Measurements from ENCODE around the gene NXPH3.

Gene NXPH3

DNA sequence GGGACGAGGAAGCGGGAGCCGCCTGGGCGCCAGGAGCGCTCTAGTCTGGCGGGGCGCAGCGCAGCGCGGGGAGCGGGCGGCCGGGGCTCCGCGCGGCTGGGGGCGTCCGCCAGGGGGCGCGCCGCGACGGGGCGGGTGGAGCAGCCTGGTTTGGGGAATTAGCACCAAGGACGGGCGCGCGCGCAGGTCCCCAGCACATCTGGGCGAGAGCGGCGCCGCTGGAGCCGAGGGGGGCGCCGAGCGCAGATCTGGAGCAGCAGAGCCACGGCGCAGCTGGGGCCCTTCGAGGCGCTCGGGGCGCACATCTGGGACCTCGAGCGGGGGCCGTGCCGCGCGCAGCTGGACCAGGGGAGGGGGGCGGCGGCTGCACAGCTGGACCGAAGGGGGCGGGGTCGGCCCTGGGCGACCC, at the start of gene NXPH3:
Gene NXPH3, plus strand, starts transcription at position 193 of the 409 bp plus-strand sequence. CDS start 349 bp downstream, outside the sequence.
- Histone ChIP-seq H3K36me3 (ENCODE audit: control insufficient read depth in 2 of 2, insufficient read depth in 2 of 2, low read length in 2 of 2) (peaks cover 4 to 7% of the 10 kb centered on the region in 2 donors), H3K9ac (ENCODE audit: low read length in 2 of 2) (peak within 1 kb of the TSS; percentile 88 to 89), H3K27me3 (ENCODE audit: control insufficient read depth in 1 of 2, insufficient read depth in 2 of 2, low read length in 2 of 2) (peaks cover 0 to 3% of the 10 kb centered on the region in 2 donors), H3K4me3 (ENCODE audit: low read length in 2 of 2) (peak within 1 kb of the TSS; percentile 88), H3K4me1 (ENCODE audit: control insufficient read depth, insufficient read depth, low read length) (peaks cover 63% of the 10 kb centered on the region), H3K27ac (ENCODE audit: low read length) (peak within 1 kb of the TSS; percentile 87), H3K9me3 (ENCODE audit: control insufficient read depth in 2 of 2, low read length in 2 of 2) (no peaks in the 10 kb centered on the region)

GRCh38 chr17:49527927-49528651, 47.6 kb upstream of the NXPH3 start:
- H3K4me1 ChIP-seq (ENCODE audit: control insufficient read depth, insufficient read depth, low read length), result no peaks in the 10 kb centered on the region
- H3K36me3 ChIP-seq (ENCODE audit: control insufficient read depth in 2 of 2, insufficient read depth in 2 of 2, low read length in 2 of 2), result no peaks in the 10 kb centered on the region
- no peaks in the 10 kb centered on the region for H3K9me3 ChIP-seq (ENCODE audit: control insufficient read depth in 2 of 2, low read length in 2 of 2)
- no peak overlapping the region for H3K9ac ChIP-seq (ENCODE audit: low read length in 2 of 2)
- H3K27ac ChIP-seq (ENCODE audit: low read length), result no peak overlapping the region
- peaks cover 0 to 4% of the 10 kb centered on the region in 2 donors for H3K27me3 ChIP-seq (ENCODE audit: control insufficient read depth in 1 of 2, insufficient read depth in 2 of 2, low read length in 2 of 2)
- no peak overlapping the region for H3K4me3 ChIP-seq (ENCODE audit: low read length in 2 of 2)

DNA sequence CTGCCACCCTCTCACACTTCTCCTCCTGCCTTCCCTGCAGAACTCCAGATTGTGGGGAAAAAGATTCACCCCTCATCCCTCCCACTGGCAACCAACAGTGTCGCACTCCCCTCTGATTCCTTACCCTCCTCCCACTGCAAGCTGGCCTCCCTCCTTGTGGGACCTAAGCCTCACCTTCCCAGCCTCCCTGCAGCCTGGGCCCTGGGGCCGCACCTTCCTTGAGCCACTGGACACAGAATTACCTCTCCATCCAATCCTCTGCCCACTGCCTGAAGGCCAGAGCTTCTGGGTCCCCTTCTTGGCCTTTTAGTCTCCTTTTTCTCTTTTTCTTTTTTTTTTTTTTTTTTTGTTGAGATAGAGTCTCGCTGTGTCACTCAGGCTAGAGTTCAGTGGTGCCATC, 46.7 kb upstream of the NXPH3 start:
- H3K4me1 ChIP-seq (ENCODE audit: control insufficient read depth, insufficient read depth, low read length), result no peaks in the 10 kb centered on the region
- H3K4me3 ChIP-seq (ENCODE audit: low read length in 2 of 2), result no peak overlapping the region
- H3K27me3 ChIP-seq (ENCODE audit: control insufficient read depth in 1 of 2, insufficient read depth in 2 of 2, low read length in 2 of 2), result peaks cover 0 to 4% of the 10 kb centered on the region in 2 donors
- no peaks in the 10 kb centered on the region for H3K36me3 ChIP-seq (ENCODE audit: control insufficient read depth in 2 of 2, insufficient read depth in 2 of 2, low read length in 2 of 2)
- no peak overlapping the region for H3K27ac ChIP-seq (ENCODE audit: low read length)
- no peak overlapping the region for H3K9ac ChIP-seq (ENCODE audit: low read length in 2 of 2)
- no peaks in the 10 kb centered on the region for H3K9me3 ChIP-seq (ENCODE audit: control insufficient read depth in 2 of 2, low read length in 2 of 2)

- H3K27ac ChIP-seq (ENCODE audit: low read length), result no peak overlapping the region
- H3K4me1 ChIP-seq (ENCODE audit: control insufficient read depth, insufficient read depth, low read length), result no peaks in the 10 kb centered on the region
- H3K27me3 ChIP-seq (ENCODE audit: control insufficient read depth in 1 of 2, insufficient read depth in 2 of 2, low read length in 2 of 2), result peaks cover 0 to 4% of the 10 kb centered on the region in 2 donors
- no peak overlapping the region for H3K9ac ChIP-seq (ENCODE audit: low read length in 2 of 2)
- H3K4me3 ChIP-seq (ENCODE audit: low read length in 2 of 2), result no peak overlapping the region
- H3K36me3 ChIP-seq (ENCODE audit: control insufficient read depth in 2 of 2, insufficient read depth in 2 of 2, low read length in 2 of 2), result no peaks in the 10 kb centered on the region
- H3K9me3 ChIP-seq (ENCODE audit: control insufficient read depth in 2 of 2, low read length in 2 of 2), result no peaks in the 10 kb centered on the region
Observed at GRCh38 chr17:49530118-49530517, 45.6 kb upstream of the NXPH3 start.

DNA sequence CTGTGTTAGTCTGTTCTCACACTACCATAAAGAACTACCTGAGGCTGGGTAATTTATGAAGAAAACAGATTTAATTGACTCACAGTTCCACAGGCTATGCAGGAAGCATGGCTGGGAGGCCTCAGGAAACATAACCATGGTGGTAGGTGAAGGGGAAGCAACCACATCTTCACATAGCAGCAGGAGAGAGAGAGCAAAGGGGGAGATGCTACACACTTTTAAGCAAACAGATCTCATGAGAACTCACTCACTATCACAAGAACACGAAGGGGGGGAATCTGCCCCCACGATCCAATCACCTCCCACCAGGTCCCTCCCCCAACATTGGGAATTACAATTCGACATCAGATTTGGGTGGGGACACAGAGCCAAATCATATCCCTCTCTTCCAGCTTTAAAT, 31.8 kb upstream of the NXPH3 start:
- peaks cover 0 to 5% of the 10 kb centered on the region in 2 donors for H3K27me3 ChIP-seq (ENCODE audit: control insufficient read depth in 1 of 2, insufficient read depth in 2 of 2, low read length in 2 of 2)
- H3K27ac ChIP-seq (ENCODE audit: low read length), result no peak overlapping the region
- H3K9ac ChIP-seq (ENCODE audit: low read length in 2 of 2), result no peak overlapping the region
- H3K36me3 ChIP-seq (ENCODE audit: control insufficient read depth in 2 of 2, insufficient read depth in 2 of 2, low read length in 2 of 2), result no peaks in the 10 kb centered on the region
- H3K9me3 ChIP-seq (ENCODE audit: control insufficient read depth in 2 of 2, low read length in 2 of 2), result no peaks in the 10 kb centered on the region
- peaks cover 2% of the 10 kb centered on the region for H3K4me1 ChIP-seq (ENCODE audit: control insufficient read depth, insufficient read depth, low read length)
- H3K4me3 ChIP-seq (ENCODE audit: low read length in 2 of 2), result no peak overlapping the region

DNA sequence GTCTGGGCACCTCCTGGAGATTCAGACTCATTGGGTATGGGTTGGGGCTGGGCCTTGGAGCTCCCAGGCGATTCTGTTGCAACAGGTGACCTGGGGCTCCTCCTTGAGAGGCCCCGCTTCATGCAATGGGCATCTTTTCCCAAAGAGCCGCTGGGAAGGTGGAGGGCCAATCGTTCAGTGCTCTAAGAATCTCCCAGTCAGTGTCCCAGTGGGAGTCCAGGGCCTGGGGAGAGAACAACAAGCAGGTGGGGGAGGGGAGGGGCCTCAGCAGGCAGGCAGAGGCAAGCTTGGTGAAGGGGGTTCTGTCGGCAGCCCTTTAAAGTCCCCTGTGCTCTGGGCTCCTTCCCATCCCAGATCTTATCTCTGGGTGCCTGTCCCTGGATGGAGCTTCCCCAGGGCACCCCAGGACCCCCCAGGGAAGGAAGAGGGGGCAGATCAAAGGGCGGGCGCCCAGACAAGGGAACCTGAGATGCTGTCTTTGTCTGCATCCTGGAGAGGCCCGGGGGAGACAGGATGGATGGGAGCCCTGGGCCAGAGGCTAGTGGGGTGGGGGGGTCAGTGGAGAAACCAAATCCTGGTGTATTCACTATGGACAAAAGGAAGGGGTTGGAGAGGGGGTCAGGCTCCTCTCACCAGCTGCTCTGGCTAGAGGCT, 30.5 kb upstream of the NXPH3 start:
- no peaks in the 10 kb centered on the region for H3K36me3 ChIP-seq (ENCODE audit: control insufficient read depth in 2 of 2, insufficient read depth in 2 of 2, low read length in 2 of 2)
- peaks cover 0 to 5% of the 10 kb centered on the region in 2 donors for H3K27me3 ChIP-seq (ENCODE audit: control insufficient read depth in 1 of 2, insufficient read depth in 2 of 2, low read length in 2 of 2)

DNA sequence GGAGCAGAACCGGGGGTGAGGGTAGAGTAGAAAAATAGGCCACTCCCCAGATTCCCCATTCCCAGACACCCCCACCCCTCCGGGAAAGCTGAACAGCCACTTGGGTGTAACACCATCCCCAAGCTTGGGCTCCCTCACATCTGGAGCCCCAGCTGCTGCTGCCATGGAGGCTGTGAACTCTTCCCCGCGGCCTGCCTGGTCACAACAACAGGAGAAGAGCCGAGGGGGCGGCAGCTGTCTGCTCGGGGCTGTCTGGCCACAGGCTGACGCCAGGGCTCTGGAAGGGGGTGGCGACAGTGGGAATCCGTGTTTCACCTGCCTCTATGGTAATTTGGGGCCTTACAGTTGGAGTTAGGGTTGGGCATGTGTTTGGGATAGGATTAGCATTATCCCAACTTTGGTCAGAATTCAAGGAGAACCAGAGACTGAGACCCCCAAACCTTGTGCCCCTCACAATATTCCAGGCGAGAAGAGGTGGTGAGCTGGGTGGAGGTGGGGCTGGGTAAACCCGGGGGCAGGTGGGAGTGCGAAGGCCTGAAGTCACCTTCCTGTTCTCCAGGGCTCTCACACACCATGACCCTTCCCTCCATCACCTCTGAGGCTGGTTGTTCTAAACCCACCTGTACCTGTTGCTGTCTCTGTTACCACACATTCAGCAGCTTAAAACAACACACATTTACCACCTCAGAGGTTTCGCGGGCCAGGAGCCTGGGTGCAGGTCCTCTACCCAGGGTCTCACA, 29.7 kb upstream of the NXPH3 start:
- no peak overlapping the region for H3K9ac ChIP-seq (ENCODE audit: low read length in 2 of 2)
- H3K36me3 ChIP-seq (ENCODE audit: control insufficient read depth in 2 of 2, insufficient read depth in 2 of 2, low read length in 2 of 2), result no peaks in the 10 kb centered on the region
- peaks cover 2% of the 10 kb centered on the region for H3K4me1 ChIP-seq (ENCODE audit: control insufficient read depth, insufficient read depth, low read length)
- no peak overlapping the region for H3K4me3 ChIP-seq (ENCODE audit: low read length in 2 of 2)
- H3K27me3 ChIP-seq (ENCODE audit: control insufficient read depth in 1 of 2, insufficient read depth in 2 of 2, low read length in 2 of 2), result peaks cover 0 to 5% of the 10 kb centered on the region in 2 donors
- H3K27ac ChIP-seq (ENCODE audit: low read length), result no peak overlapping the region
- H3K9me3 ChIP-seq (ENCODE audit: control insufficient read depth in 2 of 2, low read length in 2 of 2), result no peaks in the 10 kb centered on the region

More for the DNA sequence above, 30.5 kb upstream of the NXPH3 start:
- H3K27ac ChIP-seq (ENCODE audit: low read length), result no peak overlapping the region
- H3K4me1 ChIP-seq (ENCODE audit: control insufficient read depth, insufficient read depth, low read length), result peaks cover 2% of the 10 kb centered on the region
- H3K9me3 ChIP-seq (ENCODE audit: control insufficient read depth in 2 of 2, low read length in 2 of 2), result no peaks in the 10 kb centered on the region
- H3K9ac ChIP-seq (ENCODE audit: low read length in 2 of 2), result no peak overlapping the region
- no peak overlapping the region for H3K4me3 ChIP-seq (ENCODE audit: low read length in 2 of 2)

DNA sequence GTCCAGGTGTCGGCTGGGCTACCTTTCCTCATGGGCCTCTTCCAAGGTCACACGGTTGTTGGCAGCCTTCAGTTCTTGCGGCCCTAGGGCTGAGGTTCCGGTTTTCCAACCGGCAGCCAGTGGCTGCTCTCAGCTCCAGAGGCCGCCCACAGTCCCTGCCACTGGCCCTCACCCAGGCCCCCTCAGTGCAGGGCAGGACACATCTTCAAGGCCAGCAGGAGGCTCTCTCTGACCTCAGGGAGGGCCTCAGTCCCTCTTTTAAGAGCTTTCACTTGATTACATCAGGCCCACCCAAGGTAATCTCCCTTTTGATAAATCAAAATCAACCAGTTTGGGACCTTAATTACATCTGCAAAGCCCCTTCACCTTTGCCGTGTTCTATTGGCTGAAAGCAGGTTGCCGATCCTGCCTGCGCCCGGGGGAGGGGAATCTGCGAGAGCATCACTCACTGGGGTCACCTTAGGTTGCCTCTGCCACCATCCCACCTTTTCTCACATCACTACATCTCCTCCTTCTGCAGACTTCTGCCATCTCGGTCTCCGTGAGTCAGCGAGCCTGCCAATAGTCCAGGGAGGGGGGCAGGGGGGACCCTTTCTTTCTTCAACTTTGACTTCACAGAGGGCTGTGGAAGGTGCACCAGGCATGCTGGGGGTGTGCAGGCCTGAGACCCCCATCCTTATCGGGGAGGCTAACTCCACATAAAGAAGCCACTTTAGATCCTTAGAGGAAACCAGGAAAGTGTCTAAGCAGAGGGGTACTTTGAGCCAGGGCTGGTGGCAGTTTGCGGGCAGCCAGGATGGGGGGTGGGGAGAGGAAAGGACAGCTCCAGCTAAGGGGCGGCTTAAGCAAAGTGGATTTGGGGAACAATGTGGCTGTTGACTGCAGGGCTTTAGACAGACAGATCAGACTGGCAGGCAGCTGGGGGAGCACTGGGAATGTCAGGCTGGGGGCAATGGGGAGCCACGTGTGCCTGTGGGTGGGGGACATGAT, 28.8 kb upstream of the NXPH3 start:
- Histone ChIP-seq H3K4me3 (ENCODE audit: low read length in 2 of 2) (no peak overlapping the region), H3K4me1 (ENCODE audit: control insufficient read depth, insufficient read depth, low read length) (peaks cover 2% of the 10 kb centered on the region), H3K36me3 (ENCODE audit: control insufficient read depth in 2 of 2, insufficient read depth in 2 of 2, low read length in 2 of 2) (no peaks in the 10 kb centered on the region), H3K9ac (ENCODE audit: low read length in 2 of 2) (no peak overlapping the region), H3K27ac (ENCODE audit: low read length) (no peak overlapping the region), H3K9me3 (ENCODE audit: control insufficient read depth in 2 of 2, low read length in 2 of 2) (no peaks in the 10 kb centered on the region), H3K27me3 (ENCODE audit: control insufficient read depth in 1 of 2, insufficient read depth in 2 of 2, low read length in 2 of 2) (peaks cover 0 to 5% of the 10 kb centered on the region in 2 donors)

DNA sequence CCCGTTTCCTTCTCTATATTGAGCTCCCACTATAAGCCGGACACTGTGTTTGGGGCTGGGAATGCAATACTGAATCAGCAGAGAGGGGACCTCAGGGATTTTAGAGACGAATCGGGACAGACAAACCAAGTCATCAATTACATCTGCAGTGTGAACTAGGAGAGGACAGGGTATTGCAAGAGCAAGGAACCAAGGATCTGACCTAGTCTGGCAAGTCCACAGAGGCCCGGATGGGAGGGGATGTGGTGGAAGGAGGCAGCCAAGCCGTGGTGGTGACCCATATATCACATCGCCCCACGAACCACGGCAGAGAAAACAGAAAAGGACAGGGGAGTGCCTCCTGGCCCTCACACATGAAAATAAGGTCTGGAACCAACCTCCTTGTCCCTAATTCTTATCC, 28.1 kb upstream of the NXPH3 start:
- Histone ChIP-seq H3K27me3 (ENCODE audit: control insufficient read depth in 1 of 2, insufficient read depth in 2 of 2, low read length in 2 of 2) (peaks cover 0 to 5% of the 10 kb centered on the region in 2 donors), H3K4me3 (ENCODE audit: low read length in 2 of 2) (no peak overlapping the region), H3K36me3 (ENCODE audit: control insufficient read depth in 2 of 2, insufficient read depth in 2 of 2, low read length in 2 of 2) (no peaks in the 10 kb centered on the region), H3K4me1 (ENCODE audit: control insufficient read depth, insufficient read depth, low read length) (peaks cover 2% of the 10 kb centered on the region), H3K27ac (ENCODE audit: low read length) (no peak overlapping the region), H3K9me3 (ENCODE audit: control insufficient read depth in 2 of 2, low read length in 2 of 2) (no peaks in the 10 kb centered on the region), H3K9ac (ENCODE audit: low read length in 2 of 2) (no peak overlapping the region)

DNA sequence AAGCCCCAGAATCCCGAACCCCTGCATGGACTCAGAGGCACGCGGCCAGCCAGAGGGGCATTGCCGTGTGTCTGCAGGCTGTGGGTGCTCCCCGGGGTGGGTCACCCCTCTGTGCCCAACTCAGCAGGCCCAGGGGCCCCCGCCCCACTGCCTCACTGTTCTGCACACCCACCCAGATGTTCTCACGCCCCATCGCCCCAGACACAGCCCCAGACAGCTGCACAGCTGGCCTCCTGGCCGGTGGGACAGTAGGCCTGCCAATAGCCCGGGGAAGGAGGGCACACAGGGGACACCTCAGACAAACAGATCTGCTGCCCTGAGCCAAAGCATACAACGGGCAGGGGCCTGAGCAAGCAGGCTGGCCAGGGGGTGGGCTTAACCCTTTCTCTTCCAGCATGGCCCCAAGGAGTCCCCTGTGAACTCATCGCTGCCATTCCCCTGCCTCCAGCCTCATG, 27.6 kb upstream of the NXPH3 start:
- Histone ChIP-seq H3K36me3 (ENCODE audit: control insufficient read depth in 2 of 2, insufficient read depth in 2 of 2, low read length in 2 of 2) (no peaks in the 10 kb centered on the region), H3K4me1 (ENCODE audit: control insufficient read depth, insufficient read depth, low read length) (peaks cover 2% of the 10 kb centered on the region), H3K27me3 (ENCODE audit: control insufficient read depth in 1 of 2, insufficient read depth in 2 of 2, low read length in 2 of 2) (peaks cover 0 to 5% of the 10 kb centered on the region in 2 donors), H3K27ac (ENCODE audit: low read length) (no peak overlapping the region), H3K4me3 (ENCODE audit: low read length in 2 of 2) (no peak overlapping the region), H3K9ac (ENCODE audit: low read length in 2 of 2) (no peak overlapping the region), H3K9me3 (ENCODE audit: control insufficient read depth in 2 of 2, low read length in 2 of 2) (no peaks in the 10 kb centered on the region)
